HG03045 (cell line): ENCODE results near the gene SLCO3A1.

Experiments used
- ATAC-seq: cut with Tn5 transposase; IDR thresholded peaks from one replicate; pipeline ENCODE4 v1.9.1; 2021; ENCODE audit warnings: mild to moderate bottlenecking, moderate library complexity; ENCODE audit not compliant: unreplicated experiment

SLCO3A1 gene

GRCh38 chr15:92118936-92119325 lies 265.4 kb downstream of the SLCO3A1 start:
- ATAC-seq, result no peak

DNA sequence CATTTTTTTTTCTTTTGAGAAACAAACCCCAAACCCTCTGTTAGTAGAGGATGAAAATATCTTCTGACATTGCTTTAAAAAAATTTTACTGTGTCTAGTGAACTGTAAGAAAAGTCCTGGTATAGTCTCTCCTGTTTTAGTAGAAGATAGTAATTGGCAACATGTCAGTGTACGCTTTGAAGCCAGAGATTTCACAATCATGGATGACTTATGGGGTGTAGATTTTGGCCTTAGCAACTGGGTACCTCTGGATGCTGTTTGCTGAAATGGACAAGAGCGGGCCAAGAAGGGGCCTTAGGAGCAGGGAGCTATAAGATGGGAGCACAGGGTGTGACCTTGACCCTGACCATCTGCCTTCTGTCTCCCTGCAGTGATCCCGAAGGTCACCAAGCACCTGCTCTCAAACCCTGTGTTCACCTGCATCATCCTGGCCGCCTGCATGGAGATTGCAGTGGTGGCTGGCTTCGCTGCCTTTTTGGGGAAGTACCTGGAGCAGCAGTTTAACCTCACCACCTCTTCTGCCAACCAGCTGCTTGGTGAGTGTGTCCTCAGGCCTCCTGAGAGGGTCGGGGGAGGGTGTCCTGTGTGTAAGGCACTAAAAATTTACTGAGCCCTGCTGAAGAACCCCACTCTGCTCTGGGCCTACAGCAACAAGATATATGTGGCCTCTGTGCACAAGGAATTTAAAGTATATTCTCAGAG lies 266.7 kb downstream of the SLCO3A1 start:
- ATAC-seq, result no peak

DNA sequence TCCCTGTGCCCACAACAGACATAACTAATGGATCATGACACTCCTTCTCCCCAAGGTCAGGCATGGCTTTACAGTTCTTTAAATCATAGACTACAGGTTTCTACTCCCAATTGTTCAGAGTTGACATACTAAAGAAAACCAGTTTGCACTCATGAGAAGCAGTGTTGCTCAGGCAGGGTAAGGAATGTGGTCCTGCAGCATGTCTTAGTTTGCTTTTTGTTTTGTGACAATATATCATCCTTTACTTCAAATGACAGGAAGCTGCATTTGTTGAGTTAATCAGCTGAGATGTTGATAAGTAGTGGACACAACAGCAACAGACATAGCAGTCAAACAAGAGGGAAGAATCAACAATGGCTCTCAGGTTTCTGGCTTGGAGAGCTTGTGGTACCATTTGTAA lies 267.5 kb downstream of the SLCO3A1 start:
- ATAC-seq, result no peak

DNA sequence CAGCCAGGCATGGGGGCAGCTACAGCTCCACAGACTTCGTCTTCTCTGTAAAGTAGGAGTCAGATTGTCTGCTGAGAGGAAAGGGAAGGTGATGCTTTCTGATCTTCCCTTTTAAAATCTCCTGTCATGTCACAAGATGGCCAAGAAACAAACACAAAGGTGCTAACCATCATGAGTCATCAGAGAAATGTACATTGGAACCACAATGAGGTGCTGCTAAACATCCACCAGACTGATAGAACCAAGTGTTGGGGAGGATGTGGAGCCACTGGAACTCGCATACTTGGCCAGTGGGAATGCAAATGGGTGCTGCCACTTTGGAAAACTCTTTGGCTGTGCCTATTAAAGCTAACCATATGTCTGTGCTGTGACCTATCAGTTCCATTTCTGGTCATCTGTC lies 268.8 kb downstream of the SLCO3A1 start:
- ATAC-seq, result no peak

DNA sequence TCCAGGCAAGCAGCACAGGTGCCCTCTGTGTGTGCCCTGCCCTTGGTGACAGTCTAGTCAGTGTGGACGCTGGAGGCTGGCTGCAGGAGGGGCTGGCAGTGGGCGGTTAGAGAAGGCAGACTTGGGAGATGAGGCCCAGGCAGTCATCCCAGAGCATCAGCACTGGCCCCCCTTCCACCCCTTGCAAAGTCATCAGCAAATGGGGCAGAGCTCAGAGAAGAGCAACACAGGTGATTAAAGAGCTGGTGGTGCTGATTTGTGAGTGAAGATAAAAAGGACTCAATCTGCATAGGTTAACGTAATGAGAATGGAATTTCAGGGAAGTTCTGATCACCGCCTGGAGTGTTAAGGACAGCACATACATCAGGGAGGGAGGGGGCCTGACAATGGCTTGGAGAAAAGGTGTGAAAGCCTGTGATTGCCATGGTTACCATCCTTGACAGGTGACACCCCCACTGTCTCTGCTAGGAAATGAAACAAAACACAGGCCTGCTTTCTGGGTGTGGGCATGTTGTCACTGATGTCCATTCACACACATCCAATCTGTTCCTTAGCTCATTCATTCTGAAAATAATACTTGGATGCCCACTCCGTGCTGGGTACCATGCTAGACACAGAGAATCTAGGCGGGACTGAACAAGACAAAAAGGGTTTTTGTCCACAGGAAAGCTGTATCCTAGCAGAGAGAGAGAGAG lies 270.6 kb downstream of the SLCO3A1 start:
- no peak for ATAC-seq

DNA sequence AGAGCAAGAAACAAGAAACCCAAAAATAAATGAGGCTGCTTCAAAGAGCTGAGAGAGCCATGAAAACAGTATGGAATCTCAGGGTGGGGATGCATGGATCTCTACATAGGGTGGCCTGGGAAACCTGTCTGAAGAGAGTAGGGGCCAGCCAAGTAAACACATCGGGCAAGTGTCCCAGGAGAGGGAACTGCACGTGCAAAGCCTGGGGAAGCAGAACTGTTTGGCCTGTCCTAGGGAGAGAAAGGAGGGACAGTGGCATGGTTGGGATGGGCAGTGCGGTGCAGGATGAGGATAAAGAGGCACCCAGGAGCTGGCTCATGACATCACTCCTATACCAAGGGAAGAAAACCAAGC lies 271.1 kb downstream of the SLCO3A1 start:
- no peak for ATAC-seq

DNA sequence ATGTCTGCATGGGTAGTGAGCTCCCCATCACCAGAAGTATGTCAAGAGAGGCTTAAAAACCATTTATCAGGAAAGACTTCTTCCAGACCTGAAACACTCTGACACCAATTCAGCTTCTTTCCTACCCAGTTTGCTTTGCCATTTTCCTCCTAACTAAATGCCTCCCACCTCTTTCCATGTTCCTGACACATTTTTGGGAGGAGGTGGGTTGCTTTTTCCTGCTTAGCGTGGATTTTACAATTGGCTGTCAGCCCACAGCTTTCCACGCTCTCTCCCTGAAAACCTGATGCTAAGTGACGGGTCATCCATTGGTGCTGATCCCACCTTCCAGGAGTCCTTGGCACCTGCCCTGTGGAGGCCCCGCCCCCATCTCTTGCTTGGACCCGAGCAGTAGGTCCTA lies 275.3 kb downstream of the SLCO3A1 start:
- ATAC-seq, result no peak

DNA sequence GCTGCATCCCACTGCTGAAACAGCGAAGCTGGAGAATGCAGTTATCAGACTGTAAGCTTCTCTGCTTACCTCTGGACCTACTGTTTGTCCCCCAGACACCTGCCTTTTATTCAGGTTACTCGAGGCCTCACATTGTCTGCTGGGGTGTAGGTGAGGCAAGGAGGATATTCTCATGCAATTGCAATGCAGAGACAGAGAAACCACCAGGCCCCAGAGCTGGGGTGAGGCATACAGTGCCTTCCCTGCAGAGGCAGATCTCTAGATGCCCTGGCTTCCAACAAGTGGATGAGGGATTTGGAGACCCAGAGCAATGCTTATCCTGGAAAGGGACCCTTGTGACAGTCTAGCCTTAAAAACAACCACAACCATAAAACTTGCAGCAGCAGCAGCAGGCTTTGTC lies 276.7 kb downstream of the SLCO3A1 start:
- ATAC-seq, result no peak

- ATAC-seq, result no peak
Observed at GRCh38 chr15:92130906-92131305, 277.4 kb downstream of the SLCO3A1 start.

DNA sequence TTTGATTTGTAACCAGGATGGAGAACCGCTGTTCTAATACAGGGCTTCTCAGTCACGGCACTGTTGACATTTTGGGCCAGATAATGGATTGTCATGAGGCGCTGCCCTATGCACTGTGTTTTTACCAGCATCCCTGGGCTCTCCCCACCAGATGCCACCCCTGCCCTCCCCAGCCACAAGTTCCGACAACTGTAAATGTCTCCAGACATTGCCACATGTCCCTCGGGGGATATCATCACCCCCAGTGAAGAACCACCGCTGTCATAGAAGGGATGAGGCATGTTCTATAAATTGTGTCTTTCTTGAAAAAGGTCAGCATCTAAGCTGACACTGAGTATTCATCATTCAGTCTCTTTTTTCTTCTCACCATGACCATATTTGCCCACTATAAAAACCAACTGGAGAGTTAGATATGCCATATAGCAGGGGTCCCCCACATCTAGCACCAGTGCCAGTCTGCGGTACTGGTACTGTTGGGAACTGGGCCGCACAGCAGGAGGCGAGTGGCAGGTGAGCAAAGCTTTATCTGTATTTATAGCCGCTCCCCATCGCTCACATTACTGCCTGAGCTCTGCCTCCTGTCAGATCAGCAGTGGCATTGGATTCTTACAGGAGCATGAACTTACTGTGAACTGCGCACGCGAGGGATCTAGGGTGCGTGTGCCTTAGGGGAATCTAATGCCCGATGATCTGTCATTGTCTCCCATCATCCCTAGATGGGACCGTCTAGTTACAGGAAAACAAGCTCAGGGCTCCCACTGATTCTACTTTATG lies 279.7 kb downstream of the SLCO3A1 start:
- no peak for ATAC-seq

- ATAC-seq, result no peak
Observed at GRCh38 chr15:92140796-92141195, 287.3 kb downstream of the SLCO3A1 start.

- no peak for ATAC-seq
Observed at GRCh38 chr15:92141607-92142006, 288.1 kb downstream of the SLCO3A1 start.

- ATAC-seq, result no peak
Observed at GRCh38 chr15:92142242-92143232, 289.0 kb downstream of the SLCO3A1 start.

GRCh38 chr15:92143765-92144164 lies 290.3 kb downstream of the SLCO3A1 start:
- no peak for ATAC-seq

GRCh38 chr15:92146511-92147150 lies 293.1 kb downstream of the SLCO3A1 start:
- ATAC-seq, result no peak

DNA sequence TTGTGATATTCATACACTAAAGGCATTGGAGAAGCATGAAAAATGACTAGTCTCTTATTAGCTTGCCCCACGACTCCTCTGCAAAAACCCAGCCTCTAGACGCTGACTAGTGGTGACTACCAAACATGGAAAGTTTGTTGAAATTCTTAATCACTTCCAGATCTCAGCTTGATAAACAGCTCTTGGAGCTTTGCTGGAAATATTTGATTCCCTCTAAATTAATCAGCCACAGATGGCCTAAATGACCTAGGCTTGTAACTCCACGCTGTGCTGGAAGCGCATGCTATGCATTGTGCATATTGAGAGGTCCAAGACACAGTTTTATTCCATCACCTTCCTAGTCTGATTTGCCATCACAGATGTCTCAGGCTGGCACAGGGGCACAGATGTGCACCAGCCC lies 295.5 kb downstream of the SLCO3A1 start:
- ATAC-seq, result no peak

GRCh38 chr15:92149465-92149864 lies 296.0 kb downstream of the SLCO3A1 start:
- ATAC-seq, result no peak

- no peak for ATAC-seq
Observed at GRCh38 chr15:92151168-92151567, 297.7 kb downstream of the SLCO3A1 start.

GRCh38 chr15:92151741-92152140 lies 298.2 kb downstream of the SLCO3A1 start:
- ATAC-seq, result no peak

GRCh38 chr15:92152983-92153382 lies 299.5 kb downstream of the SLCO3A1 start:
- ATAC-seq, result no peak
